Hypothalamus (tissue), 51 donors: ENCODE measurements around the gene B4GALT3.

Experiments used
- DNase-seq, 51 donors: peaks; one replicate each; lab custom pipeline; 2025; lab: John Stamatoyannopoulos, UW

Gene B4GALT3

DNA sequence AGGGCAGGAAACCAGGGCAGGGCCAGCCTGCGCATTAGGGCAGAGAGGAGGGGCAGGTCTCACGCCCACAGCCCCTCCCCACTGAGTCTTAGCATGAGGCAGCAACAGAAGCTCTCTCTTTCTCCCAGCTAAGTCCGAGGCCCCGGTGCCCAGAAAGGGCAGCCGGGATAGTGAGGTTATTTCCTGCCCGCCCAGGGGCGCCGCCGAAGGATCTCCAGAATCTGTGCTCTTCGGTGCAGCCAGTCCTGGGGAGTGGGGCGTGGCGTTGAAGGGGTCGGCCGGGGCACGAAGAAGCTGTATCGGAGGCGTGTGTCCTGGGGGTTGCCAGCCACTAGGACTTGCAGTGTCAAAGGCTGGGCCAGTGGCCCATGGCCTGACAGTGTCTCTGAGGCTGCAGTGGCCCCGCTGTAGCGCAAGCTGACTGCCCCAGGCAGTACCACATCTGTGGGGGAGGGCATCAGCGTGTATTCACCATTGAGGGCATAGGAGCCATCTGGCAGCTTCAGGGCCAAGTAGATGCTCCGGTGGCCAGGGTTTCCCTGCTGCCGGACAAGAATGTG, 13.7 kb upstream of the B4GALT3 start:
- peak in 22 of 51 donors; percentile 12 to 67 (median 34) for DNase-seq

DNA sequence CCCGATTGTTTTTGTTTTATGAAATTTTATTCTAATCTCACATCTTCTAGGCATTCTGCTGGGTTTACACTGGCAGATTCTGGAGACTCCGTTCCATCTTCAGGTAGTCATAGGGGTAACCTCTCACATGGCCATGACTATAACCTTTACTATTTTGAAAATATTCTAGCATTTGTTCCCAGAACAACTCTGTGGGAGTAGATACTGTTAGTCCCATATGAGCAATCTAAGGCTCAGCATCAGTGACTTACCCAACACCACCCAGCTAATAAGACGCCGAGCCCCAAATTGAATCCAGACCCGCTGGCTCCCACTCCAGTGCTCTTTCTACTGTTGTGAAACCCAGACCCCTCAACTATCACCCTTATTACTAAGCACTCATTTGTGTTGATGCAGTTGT, 11.7 kb upstream of the B4GALT3 start:
- no peak for DNase-seq

DNA sequence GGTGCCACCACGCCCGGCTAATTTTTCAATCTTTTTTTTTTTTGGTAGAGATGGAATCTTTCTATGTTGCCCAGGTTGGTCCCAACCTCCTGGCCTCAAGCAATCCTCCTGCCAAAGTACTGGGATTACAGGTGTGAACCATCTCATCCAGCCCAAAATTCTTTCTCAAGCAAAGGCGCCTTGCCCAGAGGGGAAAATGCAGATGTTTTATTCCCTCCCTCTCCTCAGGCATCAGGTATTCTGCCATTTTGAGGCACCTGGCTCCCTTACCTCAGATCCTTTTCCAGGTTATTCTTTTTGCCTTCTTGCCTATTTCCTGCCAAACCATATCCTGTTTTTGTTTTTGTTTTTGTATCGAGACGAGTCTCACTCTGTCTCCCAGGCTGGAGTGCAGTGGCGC, 11.1 kb upstream of the B4GALT3 start:
- no peak for DNase-seq

DNA sequence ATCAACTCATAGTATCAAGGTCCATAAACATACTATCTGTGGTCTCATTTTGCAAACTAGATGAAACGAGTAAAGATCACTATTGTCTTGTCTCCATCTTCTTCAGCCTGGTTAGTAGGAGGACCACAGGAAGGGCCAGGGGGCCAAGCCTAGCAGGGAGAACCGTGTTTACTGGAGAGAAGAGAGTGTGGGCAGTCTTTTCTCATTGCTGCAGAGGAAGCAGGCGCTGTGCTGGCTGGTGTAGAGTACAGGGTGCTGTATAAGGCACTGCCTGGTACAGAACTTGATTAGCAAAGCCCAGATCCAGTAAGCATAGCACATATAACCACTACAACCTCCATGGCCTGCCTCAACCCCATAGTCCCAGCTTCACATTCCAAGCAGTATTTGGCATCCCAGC, 10.0 kb upstream of the B4GALT3 start:
- peak in 2 of 51 donors; percentile 15 to 23 for DNase-seq

DNA sequence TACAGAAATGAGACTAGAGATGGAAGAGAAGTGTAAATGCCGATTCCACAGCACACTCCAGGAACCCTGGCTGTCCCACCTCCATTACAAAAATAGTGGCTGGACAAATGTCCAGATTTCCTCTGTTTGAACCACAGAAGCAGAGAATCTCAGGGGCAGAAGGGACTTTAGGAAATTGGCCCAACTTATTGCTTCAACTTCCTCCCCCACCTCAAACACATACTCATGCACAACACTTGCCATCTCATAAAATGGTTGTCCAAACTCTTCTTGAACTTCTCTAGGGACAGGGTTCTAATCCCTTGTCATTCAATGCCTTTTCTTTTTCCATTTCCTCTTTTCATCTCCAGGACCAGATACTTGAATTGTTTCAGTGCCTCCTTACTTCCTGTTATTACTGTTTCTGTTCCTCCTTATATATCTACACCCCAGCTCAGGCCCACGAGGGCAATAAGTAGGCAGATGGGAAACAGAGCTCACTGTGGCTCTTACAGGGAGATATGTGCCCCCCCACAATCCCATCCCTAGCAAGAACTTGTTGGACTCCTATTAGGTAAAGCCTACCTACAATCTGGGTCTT, 8.5 kb upstream of the B4GALT3 start:
- DNase-seq, result peak in 2 of 51 donors; percentile 13 to 36

DNA sequence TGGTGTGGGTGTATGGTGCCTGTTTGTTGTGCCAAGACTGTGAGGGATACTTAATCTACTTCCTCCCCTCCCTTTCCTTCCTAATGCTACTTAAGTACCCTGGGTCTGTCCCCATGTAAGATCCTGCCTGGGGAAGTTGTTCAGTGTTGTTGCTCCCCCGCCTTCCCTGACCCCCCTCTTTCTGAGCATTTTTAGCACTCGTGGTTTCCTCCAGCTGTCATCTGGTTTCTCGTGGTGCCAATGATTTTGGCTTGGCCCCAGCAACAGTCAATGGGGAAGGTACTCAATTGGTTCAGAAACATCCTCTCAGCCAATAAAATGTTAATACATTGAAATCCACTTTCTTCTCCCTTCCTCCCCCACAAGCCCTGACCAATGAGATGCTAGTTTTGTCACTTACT, 8.0 kb upstream of the B4GALT3 start:
- DNase-seq, result peak in 30 of 51 donors; percentile 11 to 70 (median 34)

DNA sequence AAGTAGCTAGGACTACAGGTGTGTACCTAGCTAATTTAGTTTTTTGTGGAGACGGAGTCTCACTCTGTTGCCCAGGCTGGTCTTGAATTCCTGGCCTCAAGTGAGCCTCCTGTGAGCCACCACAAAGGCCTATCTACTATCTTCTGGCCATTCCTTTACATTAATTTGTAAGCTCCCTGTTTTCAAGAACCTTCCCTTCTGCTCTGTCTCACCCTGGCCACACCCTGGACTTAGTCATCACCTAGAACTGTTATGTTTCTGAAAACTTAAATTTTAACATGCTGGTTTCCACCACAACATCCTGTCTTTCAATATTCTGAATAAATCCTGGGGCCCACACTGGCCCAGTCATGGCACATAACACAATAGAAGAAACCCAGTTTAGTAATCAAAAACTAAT, 4.9 kb upstream of the B4GALT3 start:
- no peak for DNase-seq

DNA sequence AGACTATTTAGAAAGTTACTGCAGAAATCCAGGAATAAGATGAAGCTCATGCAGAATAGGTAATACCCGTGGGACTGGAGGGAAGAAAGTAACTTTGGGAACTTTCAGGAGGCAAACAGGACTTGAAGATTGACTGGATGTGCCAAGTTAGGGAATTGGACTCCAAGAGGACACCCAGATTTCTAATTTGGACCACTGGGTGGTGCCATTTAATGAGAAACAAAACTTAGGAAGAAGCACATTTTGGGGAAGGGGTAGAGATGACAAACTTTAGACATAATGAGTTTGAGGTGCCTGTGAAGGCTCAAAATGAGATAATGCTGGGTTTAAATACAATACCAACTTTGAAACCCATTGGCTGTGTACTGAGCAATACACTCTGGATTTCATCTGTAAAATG, 3.3 kb upstream of the B4GALT3 start:
- DNase-seq, result no peak

DNA sequence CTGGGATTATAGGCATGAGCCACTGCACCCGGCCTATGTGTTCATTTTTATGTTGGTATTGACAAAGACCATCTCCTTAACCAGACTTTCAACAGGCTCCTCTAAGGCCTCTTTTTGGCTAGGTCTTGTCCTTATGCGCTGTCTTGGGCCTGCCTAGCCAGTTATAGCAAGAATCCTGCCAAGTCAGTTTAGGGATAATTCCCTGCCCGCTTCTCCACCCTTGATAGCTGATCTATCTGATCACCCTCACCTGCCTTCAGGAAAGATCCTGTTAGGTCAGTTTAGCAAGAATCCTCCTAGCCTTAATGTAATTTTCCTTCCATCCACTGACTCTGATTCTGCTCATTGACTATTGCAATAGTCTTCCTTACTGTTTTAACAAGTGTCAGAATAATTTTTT, 2.4 kb upstream of the B4GALT3 start:
- DNase-seq, result no peak

DNA sequence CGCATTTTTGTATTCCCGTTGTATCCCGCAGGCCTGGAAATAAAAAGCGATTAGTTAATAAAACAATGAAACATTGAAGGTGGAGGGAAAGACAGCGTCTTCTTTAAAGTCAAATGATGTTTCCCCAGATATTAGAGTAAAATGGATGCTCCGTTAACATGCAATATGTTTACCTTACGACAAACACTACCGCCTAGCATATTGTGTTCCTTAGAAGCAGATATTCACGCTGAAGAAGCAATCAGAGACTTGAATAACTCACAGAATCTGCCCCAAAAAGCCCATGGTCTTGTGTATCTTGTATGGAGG, 583 bp upstream of the B4GALT3 start:
- peak in 1 of 51 donors; percentile 57 for DNase-seq

DNA sequence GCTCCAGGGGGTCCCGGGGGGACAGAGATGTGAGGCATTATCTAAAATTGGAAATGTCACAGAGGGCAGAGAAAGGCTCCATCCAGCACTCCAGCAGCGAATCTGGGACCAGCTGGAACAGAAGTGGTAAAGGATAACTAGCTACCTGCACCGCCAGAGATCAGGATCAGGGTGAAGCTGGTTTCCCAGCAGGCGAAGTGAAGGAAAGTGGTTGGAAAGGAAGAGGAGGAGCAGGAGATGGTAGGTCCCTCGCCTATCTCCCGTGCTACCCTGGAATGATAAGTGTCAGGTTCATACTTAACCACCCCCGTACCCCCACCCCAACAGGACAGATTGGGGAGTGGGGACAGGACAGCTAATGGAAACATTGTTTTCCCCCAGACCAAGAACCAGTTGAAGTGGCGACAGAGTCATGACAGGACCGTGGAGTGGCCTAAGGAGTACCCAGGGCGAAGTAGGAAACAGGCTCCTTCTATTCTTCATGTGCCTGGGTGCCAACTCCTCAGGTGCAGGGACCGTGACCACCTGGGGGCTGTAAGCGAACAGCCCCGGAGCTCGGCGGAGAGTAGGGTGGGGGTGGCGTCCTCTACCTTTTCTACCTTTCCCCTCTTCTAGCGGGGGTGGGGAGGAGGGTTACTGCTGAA, 717 bp downstream of the B4GALT3 start:
- DNase-seq, result no peak

DNA sequence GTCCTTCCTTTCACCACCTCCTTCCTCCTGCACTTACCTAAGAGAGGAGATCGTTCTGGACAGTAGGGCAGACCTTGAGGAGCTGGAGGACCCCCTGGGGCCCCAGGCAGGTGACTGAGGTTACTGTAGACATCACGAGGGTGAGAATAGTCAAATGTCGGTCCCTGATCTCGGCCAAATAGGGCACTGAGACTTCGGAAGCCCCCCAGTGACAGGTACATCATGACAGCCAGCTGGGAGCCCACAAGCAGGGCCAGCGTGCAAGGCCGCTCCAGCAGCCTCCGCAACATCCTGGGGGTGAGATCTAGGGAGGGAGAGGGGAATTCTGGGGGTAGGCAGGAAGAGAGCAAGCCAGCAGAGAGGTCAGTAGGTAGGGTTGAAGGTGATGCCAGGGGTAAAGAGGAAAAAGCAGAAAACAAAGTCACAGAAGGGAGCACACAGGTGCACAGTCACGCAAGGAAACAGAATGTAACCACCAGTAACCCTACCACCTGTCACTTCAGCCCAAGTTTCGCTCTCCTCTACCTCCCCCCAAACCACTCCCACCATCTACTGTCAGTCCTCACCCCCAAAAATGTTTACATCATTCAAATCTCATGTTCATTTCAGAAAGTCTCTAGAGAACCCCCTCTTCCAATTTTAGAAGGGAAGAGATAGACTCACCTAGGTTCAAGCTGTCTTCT, 1.4 kb downstream of the B4GALT3 start:
- no peak for DNase-seq

DNA sequence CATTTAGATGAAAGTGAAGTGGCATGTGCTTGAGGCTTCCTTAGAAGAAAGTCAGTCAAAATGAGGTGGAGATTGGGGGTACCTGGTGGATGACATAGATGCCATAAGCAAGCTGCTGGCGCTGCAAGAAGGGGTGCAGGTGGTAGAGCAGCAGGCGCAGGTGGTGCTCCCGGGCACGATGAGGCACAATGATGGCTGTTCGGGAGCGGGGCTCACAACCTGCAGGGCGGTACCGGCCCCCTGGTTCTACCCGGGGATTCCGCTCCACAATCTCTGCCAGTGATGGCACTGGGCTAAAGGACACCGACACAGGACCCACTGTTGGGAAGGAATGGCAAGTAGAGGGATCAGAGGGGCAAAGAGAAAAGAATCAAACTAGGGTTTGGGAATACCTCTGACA, 2.4 kb downstream of the B4GALT3 start:
- DNase-seq, result no peak

DNA sequence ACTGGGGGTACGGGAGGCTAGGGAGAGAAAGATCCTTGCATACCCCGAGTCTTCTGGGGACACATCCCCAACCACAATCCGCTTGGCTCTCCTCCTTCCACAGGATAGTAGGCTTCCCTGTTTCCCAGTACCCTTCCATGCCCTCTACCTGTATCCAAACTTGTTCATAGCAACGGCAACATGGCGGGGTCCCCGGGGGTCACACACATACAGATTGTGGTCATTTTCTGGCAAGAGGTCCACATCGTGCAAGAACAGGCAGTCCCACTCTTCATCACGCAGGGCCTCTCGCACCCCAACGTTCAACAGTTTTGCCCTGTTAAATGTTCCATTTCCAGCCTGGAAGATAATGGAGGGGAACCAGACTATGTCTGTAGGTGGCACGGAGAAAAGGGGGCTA, 3.6 kb downstream of the B4GALT3 start:
- no peak for DNase-seq

DNA sequence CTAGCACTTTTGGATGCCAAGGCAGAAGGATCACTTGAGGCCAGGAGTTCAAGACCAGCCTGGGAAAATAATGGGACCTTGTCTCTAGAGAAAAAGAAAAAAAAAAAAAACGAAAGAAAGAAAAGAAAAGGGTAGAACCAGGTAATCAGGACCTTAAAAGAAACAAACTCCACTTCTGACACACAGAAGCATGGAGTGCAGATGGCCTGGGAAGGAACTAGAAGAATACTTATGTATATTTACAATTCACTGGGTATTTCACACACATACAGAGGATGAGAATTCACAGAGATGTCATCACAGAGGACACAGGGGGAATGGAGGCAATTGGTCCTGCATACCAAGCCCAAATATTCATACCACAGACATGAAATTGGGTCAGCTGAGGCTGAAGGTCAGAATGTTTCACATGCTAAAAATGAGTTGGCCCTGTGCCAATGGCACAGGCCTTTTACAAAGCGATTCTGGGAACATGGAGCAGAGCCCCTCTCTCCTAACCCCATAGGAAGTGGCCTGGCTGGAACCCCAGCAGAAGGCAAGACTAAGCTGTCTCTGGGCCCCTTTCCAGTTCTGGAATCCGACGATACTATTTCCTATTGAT, 4.4 kb downstream of the B4GALT3 start:
- DNase-seq, result no peak

DNA sequence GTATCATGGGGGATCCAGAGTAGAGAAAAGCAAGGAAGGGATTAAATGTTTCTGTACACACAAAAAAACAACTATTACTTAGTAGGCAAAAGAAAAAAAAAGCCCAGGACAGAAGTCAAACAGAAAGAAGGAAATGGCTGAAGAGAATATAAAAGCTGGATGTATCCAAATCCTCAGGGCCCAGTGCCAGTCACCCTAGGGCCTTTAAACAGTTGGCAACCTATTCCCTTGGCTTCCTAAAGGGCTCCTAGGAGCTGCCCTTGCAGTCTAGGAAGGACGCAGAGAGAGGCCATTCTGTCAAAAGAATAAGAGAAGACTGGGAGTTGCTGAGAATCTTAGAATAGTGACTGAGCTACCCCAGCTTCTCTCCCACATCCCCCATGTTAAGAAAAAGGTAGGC, 5.0 kb downstream of the B4GALT3 start:
- no peak for DNase-seq

DNA sequence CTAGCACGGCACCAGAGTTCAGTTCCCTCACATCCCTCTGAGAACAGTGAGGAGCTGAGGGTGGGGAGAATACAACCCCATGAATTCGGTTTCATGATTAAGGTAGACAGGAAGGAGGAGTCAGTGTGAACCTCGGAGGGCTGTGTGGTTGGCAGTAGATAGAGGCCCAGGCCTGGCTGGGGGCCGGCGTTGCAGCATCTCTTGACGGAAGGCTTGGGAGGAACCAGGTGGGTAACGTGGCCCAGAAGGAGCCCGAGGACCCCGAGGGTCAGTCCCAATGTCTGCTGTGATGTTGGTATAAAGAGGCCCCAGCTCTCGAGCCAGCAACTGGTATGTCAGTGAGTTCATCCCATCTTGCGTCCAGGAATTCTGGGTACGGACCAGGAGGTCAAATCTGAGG, 5.6 kb downstream of the B4GALT3 start:
- no peak for DNase-seq

DNA sequence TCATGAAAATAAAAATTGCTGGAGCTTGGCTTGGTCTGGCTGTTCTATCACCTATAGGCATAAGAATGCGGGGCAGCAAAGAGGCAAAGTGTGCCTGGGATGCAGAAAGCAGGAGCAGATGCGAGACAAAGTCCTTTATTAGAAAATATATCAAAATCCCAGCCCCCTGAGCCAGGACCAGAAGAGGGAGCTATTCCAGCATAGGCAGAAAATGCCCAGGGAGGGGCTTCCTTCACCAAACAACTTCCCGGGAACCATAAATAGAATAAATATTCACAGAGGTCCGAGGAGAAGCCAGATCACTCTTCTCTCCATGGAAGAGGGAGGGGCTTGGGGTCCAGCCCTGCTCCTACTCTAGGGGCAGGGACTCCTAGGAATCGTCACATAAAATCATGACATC, 6.1 kb downstream of the B4GALT3 start:
- DNase-seq, result no peak

DNA sequence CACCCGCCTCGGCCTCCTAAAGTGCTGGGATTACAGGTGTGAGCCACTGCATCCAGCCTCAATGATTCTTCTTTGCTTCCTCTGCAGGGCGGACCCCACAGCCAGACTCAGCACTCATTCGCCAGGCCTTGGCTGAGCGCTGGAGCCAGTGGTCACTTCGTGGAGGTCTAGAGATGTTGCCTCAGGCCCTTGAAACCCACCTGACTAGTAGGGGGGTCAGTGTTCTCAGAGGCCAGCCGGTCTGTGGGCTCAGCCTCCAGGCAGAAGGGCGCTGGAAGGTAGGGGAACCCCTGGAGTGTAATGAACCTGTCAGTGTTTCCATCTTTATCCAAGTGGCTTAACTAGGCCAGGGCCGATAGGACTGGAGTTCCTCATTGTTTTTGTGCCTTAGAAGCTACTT, 8.4 kb downstream of the B4GALT3 start:
- DNase-seq, result no peak

DNA sequence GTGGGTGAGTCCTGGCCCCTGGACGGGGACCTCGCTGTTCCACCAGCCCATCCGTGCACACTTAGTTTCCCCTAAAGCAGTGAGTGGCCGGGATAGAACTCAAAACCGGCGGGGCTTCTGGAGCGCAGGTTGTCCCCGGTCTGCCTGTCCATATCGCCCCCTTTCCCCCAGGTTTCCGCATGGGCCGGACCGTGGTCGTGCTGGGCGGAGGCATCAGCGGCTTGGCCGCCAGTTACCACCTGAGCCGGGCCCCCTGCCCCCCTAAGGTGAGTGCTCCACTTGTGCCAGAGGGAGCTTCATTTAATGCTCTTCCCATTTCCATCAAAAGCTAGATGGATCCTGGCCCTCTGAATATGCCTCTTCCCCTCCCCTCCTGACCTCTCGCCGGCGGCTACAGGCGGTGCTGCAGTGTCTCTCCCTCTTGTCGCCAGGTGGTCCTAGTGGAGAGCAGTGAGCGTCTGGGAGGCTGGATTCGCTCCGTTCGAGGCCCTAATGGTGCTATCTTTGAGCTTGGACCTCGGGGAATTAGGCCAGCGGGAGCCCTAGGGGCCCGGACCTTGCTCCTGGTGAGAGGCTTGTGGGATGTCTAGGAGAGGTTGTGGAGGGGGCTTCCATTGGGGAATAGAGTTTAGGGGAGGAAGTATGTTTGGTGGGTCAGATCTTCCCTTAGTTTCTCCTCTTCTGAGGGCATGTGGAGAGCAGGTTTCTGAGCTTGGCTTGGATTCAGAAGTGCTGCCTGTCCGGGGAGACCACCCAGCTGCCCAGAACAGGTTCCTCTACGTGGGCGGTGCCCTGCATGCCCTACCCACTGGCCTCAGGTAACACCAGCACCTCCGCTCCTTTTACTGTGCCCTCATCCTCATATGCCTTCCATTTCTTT, 10.4 kb downstream of the B4GALT3 start:
- peak in 3 of 51 donors; percentile 24 to 54 (median 34) for DNase-seq
